M059J (cell line): ENCODE measurements around the gene MEP1A. TPM values are rescaled to one million over a fixed set of nuclear protein-coding genes. Genes with fewer than 3 reads are reported as not detected.
A peak's percentile ranks its signal among the peaks of the same experiment; 100 is the strongest.
"Not testable (repeated sequence)": the region's sequence is repeated elsewhere in the genome, so short reads cannot be mapped to it uniquely, and the experiment has no call there.

Source experiments
- DNase-seq: peaks from one replicate; pipeline ENCODE4 v3.0.0-alpha.2; 2012; ENCODE audit warnings: low read depth
- total RNA-seq: library from RNA; depleted of rRNA; stranded (reverse); fragments of >200 nt; shearing (Covaris generic); gene quantifications from 2 replicates; pipeline ENCODE4 v1.2.3, GENCODE V29; 2014; rRNA removed

MEP1A gene, protein sequence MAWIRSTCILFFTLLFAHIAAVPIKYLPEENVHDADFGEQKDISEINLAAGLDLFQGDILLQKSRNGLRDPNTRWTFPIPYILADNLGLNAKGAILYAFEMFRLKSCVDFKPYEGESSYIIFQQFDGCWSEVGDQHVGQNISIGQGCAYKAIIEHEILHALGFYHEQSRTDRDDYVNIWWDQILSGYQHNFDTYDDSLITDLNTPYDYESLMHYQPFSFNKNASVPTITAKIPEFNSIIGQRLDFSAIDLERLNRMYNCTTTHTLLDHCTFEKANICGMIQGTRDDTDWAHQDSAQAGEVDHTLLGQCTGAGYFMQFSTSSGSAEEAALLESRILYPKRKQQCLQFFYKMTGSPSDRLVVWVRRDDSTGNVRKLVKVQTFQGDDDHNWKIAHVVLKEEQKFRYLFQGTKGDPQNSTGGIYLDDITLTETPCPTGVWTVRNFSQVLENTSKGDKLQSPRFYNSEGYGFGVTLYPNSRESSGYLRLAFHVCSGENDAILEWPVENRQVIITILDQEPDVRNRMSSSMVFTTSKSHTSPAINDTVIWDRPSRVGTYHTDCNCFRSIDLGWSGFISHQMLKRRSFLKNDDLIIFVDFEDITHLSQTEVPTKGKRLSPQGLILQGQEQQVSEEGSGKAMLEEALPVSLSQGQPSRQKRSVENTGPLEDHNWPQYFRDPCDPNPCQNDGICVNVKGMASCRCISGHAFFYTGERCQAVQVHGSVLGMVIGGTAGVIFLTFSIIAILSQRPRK
- not detected in 2 replicates for total RNA-seq

DNA sequence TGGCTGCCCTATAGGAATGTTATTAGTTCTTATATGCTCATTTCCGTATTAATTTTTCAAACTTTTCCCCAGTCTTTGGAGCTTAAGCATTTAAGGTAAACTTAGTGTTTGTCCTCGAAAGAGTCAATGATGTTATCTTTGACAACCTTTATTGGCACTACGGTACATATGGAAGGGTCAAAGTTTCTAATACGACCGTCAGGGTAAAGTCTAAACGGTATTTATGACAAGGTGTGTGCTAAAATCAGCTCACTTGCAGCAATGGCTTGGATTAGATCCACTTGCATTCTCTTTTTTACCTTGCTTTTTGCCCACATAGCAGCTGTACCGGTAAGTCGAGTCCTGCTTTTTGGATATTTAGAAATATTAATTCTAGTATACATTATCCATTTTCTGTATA, at the start of gene MEP1A:
TSS of gene MEP1A (plus strand) at position 252 of the 400 bp plus-strand sequence. CDS start at position 262, 10 bp downstream.
- no peak for DNase-seq

DNA sequence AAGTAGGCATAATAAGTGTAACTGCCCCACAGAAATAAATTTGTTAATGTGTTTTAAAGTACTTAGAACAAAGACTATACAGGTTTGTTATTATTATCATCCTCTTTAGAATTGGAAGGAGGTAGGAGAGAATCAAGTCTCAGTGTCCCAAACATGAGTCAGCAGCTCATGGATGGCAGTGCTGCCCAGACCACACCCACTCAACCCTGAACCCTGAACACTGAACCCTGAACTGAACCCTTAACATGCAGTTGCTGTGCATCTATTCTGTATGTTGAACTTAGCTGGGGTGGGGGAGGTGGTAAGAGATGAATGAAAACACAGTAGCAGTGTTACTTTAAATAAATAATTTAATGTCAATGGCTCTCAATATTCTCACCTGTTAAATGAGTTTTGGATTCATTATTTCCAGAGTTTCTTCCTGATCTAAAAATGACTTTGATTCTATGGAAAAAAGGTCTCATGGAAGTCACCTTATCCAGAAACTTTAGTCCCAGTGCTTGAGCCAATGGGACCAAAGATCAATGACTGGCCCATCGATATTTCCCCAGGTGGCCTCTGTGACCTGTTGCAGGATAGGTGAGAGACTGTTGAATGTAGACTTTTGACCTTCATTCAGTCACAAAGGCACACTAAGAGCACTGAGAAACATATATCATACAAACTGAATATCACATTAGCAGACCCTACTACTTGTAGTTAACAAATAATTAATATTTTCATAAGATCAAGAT, 49.6 kb upstream of the MEP1A start:
- DNase-seq, result no peak

DNA sequence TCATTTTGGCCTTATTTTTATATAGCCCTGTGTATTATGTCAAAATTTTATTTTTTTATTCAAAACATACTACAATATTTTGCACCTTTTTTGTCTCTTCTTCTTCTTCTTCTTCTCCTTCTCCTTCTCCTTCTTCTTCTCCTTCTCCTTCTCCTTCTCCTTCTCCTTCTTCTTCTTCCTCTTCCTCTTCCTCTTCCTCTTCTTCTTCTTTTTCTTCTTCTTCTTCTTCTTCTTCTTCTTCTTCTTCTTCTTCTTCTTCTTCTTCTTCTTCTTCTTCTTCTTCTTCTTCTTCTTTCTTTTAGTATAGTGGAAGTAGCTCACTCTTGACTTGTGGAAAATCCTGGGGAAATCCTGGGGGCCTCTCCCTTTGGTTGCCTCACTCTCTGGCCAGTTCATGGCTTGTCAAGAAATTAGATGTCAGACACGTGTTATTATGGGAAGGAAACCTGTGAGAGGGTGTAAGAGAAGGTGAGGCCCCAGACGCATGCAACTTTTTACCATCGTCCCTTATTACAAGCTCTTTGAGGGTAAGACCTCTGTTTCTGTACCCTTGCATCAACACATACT, 48.9 kb upstream of the MEP1A start:
- DNase-seq, result not testable (repeated sequence)

DNA sequence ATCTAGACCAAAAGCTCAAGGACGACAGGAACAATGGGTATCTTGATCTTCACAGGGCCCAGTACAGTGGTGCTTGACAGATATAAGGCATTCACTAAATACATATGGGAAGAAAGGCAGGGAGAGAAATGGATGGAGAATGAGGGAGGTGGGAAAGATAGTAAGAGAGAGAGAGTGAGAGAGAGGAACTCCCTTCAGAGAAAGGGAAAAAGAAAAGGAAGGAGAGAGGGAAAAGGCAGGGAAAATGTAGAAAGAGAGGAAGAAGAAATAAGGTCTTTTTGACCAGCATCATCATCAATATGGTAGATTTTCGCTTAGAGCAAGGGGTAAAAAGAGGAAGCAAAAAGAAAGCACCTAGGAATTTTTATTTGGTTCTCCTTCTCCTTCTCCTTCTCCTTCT, 47.2 kb upstream of the MEP1A start:
- DNase-seq, result no peak

DNA sequence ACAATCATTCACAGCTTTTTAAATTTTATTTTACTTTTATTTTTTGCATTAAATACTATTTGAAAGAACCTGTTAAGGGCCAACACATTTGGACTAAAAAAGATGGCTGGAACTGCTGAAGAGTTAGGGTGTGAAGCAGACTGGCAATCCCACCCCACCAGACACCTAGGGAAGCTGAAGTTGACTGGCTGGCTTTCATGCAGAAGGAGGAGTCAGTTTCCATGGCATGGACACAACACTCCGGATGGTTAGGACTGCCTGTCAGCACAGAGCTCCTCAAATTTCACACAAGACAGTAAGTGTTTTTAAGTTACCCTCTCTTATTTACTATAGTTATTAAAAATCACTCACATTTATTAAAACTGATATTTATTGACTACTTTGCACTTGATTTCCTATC, 46.5 kb upstream of the MEP1A start, which contains the start of gene ANKRD66:
TSS of gene ANKRD66 (plus strand) at position 238 of the 400 bp plus-strand sequence. CDS start 5,016 bp downstream, outside the sequence.
- no peak for DNase-seq

DNA sequence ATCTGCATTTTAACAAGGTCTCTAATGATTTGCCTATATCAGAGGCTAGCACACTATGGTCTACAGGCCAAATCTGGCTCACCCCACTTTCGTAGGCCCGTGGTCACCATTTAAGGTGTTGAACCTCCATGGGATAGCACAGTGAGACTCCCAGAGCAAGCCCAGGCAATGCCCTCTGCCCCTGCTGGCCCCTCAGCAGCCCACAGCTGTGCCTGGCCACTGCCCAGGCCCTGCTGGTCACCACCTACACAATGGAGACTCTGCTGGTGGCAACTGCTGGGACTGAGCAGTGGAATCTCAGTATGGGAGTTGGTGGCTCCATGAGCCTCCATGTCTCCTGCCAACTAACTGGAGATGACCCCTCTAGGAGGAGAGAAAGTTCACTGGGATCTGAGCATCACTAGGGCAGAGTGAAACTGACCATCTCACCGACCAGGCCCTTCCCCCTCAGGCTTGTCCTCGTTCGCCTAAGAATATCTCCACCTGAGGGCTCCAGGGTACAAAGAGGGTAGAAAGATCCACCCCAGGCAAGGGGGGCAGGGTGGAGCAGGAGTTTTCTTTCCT, 44.2 kb upstream of the MEP1A start:
- no peak for DNase-seq

DNA sequence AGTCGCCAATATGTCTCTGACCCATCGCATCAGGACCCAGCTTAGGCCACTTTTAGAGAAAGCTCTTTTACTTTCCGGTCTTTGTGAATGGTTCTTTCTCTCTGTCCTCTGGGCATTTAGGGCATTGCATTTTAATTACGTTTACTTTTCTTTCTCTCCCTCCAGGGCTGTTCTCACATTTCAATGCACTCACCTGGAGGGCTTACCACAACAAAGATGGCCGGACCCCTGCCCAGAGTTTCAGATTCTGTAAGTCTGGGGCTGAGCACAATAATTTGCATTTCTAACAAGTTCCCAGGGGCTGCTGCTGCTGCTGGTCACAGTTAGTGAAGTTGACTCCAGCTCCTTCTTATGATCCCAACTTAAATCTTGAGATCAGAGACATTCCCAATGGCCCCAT, 43.5 kb upstream of the MEP1A start:
- DNase-seq, result no peak

DNA sequence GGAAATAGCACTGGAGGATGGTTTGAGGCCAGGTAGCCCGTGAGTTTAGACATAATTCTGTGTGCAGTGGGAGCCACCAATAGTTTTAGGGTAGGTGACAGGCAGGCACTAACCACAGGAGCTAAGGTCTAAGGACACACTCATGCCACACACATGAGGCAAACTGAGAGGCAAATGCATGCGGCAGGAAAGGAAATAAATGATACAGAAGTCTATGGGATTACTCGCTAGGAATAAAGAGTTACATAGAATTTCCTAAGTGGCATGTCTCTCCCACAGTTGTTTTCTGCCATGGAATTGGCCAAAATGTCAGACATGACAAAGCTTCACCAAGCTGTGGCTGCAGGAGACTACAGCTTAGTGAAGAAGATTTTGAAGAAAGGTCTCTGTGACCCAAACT, 41.5 kb upstream of the MEP1A start:
- DNase-seq, result no peak

DNA sequence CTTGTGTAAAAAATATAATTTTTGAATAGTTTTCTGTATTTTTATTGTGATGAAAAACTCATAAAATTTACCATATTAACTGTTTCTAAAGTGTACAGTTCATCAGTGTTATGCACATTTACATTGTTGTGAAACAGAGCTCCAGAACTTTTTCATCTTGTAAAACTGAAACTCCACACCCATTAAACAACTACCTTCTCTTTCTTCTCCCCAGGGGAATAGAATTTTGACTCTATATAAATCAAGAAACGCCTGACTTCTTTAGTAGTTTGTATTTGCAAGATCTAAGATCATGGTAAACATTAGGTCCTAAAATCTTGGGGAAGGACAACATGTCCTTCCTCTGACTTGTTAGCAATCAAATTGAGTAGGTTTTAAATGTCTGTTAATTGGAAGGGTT, 37.3 kb upstream of the MEP1A start:
- no peak for DNase-seq

DNA sequence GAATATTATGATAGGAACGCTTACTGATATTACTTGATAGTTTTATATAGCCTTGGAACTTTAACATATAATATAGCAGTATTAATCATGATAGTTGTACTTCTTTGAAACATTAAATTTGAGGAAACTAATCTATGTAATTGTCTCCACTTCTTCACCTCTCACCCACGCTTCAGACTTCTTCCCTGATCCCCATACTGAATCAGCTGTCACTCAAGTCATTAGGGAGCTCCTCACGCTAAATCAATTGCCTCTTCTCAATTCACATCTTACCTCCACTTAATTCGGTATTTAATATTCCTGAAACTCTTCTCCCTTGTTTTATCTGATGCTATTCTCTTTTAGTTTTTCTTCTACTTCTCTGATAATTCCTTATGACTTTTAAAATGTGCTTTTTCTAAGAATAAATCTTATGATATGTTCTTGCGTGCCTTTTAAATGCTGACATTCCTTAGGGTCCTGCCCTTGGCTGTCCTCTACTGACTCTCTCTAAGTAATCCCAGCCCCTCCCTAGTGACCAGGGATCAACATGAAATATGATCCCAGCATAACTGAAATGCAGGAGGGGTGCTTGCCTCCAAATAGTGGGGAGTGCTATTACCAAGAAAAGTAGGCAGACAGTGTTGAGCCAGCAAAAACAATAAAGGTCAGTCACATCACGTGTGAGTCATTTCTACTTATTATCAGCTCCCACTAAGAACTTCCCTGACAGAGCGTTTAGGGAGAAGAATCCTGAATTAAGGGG, 36.5 kb upstream of the MEP1A start:
- peak; percentile 56 for DNase-seq

DNA sequence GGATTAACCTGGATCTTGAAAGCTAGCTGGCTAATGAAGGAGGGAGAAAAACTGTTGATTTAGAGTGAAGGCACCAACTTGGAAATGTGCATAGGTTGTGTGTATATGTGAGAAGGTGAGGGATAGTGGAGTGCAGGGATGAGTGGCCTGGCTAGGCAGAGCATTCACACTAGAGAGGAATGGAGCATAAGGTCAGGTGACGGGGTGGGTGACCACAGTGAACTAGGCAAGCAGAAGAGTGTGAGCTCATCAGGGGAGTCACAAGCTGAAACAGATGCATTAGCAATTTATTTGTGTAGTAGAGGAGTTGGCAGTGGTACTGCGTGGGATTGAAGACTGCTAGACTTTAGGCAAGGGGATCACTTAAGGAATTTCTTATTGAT, 36.0 kb upstream of the MEP1A start:
- DNase-seq, result peak; percentile 42

DNA sequence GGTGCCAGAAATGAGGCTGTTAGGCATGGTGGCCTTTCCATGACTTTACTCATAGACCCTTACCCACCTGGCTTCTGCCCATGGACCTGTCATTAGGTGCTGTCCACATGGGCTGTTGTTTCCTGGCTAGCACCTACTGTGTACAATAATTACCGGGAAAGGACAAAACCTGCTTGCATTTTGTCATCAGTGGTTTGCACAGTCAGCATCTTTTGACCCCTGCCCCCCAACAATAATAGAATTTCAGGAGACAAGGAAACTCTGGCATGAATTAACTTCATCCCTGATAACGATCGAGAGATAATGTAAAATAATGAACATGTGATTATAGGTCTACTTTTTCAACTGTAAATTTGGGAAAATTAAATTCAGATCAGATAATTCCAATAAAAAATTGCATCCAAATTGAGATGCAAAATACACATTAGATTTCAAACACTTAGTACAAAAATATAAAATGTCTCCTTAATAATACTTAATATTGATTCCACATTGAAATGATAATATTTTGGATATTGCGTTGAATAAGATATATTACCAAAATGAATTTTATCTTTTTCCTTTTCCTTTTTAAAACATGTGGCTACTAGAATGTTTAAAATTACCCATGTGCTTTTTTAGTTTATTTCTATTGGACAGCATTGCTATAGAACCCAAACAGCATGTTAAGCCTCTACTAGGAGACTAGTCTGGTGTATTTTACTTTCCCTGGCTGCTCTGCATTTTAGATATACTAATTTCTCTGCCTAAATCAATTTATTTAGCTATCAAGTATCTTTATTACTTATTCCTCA, 34.0 kb upstream of the MEP1A start:
- DNase-seq, result no peak

DNA sequence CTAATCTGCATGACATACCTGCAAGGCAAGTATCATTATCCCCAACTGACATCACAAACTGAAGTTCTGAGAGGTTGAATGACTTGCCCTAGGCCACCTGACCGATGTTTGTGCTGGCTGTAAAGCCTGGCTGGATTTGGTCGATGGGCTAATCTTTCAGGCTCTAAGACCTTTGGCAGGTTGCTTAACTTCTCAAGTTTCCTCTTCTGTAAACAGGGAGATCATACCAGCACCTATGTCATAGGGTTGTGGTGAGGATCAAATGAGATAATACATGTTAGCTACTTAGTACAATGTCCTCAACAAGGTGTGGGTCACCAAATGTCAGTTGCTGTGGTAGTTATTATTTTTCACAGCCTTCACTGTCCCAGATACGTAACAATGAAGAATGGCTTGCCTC, 32.3 kb upstream of the MEP1A start:
- peak; percentile 10 for DNase-seq

DNA sequence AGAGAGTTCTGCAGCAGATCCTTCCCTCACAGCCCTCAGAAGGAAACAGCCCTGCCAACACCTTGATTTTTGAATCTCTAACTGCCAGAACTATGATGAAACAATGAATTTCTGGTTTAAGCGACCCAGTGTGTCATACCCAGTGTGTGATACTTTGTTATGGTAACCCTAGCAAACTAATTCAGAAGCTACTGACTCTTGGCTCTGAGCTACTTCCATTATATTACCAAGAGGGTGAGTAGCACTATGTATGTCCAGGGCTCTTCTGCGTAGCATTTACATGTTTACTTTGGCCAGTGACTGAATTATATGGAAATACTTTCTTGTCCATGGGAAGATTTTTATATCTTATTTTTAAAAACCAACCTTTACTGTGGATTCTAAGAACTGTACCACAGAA, 29.7 kb upstream of the MEP1A start:
- DNase-seq, result peak; percentile 9

DNA sequence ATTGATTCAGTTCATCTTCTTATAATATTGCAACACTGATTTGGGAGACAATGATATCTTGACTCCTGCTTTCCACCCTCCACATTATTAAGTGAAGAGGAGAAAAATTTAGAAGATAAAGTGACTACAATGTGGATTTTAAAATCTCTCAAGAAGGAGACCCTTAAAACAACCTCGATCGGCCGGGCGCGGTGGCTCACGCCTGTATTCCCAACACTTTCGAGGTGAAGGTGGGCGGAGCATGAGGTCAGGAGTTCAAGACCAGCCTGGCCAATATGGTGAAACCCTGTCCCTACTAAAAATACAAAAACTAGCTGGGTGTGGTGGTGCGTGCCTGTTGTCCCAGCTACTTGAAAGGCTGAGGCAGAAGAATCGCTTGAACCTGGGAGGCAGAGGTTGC, 28.9 kb upstream of the MEP1A start:
- not testable (repeated sequence) for DNase-seq

DNA sequence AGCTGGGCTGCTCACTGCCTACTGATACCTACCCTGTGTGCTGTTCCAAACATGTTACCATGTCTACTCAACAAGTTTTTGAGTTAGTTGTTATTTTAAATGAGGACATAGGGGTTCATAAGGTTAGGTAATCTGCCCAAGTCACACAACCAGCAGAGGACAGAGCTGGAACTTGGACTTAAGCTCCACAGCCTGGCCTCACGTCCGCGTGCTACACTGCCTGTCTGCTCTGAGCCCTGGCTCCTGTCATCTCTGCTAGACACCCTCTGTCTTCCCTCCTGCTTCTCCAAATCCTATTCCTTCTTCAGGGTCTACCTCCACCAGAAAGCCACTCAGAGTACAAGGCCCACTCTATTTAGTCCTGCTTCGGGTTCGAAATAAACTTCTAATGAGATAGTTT, 28.2 kb upstream of the MEP1A start:
- no peak for DNase-seq

DNA sequence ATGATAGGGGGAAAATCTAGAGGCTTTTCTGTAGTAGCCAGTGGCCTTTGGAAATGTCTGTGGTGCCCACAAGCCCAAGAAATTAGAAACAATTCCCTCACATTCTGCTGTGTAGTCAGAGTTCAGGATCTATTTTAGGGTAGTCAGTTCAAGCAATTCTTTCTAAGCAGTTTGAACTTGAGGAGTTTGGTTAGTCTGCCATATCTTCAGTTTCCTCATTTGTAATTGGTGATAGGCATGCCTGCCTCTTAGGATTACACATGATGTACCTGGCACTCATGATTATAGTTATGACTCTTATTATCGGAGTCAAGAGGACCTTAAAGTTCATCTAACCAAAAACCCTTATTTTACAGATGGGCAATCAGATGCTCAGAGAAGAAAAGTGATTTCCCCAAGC, 21.2 kb upstream of the MEP1A start:
- DNase-seq, result no peak

DNA sequence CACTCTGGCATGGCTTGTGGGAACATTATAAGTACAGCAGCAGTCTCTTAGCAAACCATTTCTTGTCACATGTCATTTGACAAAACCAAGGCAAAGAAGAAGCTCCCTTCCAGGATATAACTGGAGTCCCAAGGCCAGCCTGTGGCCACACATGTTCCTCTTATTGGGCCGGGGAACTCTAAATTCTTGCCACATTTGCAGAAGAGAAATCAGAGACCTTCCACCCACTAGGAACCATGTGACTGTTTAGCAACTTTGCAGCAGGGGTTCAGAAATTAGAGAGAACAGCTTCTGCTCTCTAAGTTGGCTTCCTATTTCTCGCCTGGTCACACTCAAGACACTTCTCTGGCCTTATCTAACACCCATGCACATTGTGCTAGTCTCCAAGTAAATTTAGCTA, 20.4 kb upstream of the MEP1A start:
- DNase-seq, result no peak

DNA sequence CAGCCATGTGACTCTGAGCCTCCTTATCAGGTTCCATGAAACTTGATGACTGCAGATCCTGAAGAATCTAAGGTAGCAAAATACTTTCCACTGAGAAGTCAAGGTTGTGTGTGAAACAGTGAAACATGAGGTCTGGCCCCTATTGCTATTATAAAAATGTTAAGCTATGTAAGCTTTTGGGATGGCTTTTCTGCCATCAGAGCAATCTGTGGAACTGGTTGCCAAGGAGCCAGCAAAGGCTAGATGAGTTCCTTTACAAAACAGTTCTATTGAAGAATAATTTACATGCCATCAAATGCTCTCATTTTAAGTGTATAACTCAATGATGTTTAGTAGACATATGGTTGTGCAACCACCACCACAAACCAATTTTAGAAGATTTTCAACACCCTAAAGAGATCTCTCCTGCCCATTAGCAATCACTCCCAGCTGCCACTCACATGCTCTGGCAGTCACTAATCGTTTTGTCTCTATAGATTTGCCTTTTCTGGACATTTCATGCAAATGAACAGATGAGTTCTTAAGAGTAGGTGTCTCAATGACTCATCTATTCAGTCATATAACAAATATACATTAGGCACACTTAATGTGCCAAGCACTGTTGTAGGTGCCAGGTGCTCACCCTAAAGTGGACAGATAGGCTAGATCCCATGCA, 19.9 kb upstream of the MEP1A start:
- DNase-seq, result no peak

DNA sequence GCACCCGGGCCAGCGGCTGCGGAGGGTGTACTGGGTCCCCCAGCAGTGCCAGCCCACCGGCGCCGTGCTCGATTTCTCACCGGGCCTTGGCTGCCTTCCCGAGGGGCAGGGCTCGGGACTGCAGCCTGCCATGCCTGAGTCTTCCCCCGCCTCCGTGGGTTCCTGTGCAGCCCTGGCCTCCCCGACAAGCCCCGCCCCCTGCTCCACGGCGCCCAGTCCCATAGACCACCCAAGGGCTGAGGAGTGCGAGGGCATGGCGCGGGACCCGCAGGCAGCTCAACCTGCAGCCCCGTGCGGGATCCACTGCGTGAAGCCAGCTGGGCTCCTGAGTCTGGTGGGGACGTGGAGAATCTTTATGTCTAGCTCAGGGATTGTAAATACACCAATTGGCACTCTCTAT, 18.5 kb upstream of the MEP1A start:
- DNase-seq, result not testable (repeated sequence)
